ENCODE data around the gene C1orf226. TPM values are rescaled to one million over a fixed set of nuclear protein-coding genes. Genes with fewer than 3 reads are reported as not detected.

Gene C1orf226
- polyA plus RNA-seq, 3 donors = 15.1 to 32.9 (median 19.7) TPM

- no peak for DNase-seq (ENCODE audit: extremely low read depth in 1 of 11, low read depth in 9 of 11, low spot score in 4 of 11)
Measured at GRCh38 chr1:162380061-162380846, 1.3 kb upstream of the C1orf226 start.

GRCh38 chr1:162381941-162382750, 618 bp downstream of the C1orf226 start:
- DNase-seq (ENCODE audit: extremely low read depth in 1 of 11, low read depth in 9 of 11, low spot score in 4 of 11) = no peak

- no peak for DNase-seq (ENCODE audit: extremely low read depth in 1 of 11, low read depth in 9 of 11, low spot score in 4 of 11)
Measured at GRCh38 chr1:162383091-162383490, 1.6 kb downstream of the C1orf226 start.

GRCh38 chr1:162383516-162383915, 2.0 kb downstream of the C1orf226 start:
- DNase-seq (ENCODE audit: extremely low read depth in 1 of 11, low read depth in 9 of 11, low spot score in 4 of 11) = no peak

GRCh38 chr1:162384116-162384515, 2.6 kb downstream of the C1orf226 start:
- no peak for DNase-seq (ENCODE audit: extremely low read depth in 1 of 11, low read depth in 9 of 11, low spot score in 4 of 11)

GRCh38 chr1:162384601-162385279, 3.2 kb downstream of the C1orf226 start:
- DNase-seq (ENCODE audit: extremely low read depth in 1 of 11, low read depth in 9 of 11, low spot score in 4 of 11) = no peak

- DNase-seq (ENCODE audit: extremely low read depth in 1 of 11, low read depth in 9 of 11, low spot score in 4 of 11) = no peak
Measured at GRCh38 chr1:162385280-162385623, 3.7 kb downstream of the C1orf226 start.

- no peak for DNase-seq (ENCODE audit: extremely low read depth in 1 of 11, low read depth in 9 of 11, low spot score in 4 of 11)
Measured at GRCh38 chr1:162385702-162386101, 4.2 kb downstream of the C1orf226 start.

GRCh38 chr1:162386292-162387225, 5.0 kb downstream of the C1orf226 start:
- DNase-seq (ENCODE audit: extremely low read depth in 1 of 11, low read depth in 9 of 11, low spot score in 4 of 11) = no peak

- no peak for DNase-seq (ENCODE audit: extremely low read depth in 1 of 11, low read depth in 9 of 11, low spot score in 4 of 11)
Measured at GRCh38 chr1:162387226-162388082, 5.9 kb downstream of the C1orf226 start.

GRCh38 chr1:162388083-162388594, 6.6 kb downstream of the C1orf226 start:
- no peak for DNase-seq (ENCODE audit: extremely low read depth in 1 of 11, low read depth in 9 of 11, low spot score in 4 of 11)

- DNase-seq (ENCODE audit: extremely low read depth in 1 of 11, low read depth in 9 of 11, low spot score in 4 of 11) = no peak
Measured at GRCh38 chr1:162388615-162389014, 7.1 kb downstream of the C1orf226 start.

- DNase-seq (ENCODE audit: extremely low read depth in 1 of 11, low read depth in 9 of 11, low spot score in 4 of 11) = no peak
Measured at GRCh38 chr1:162389021-162389818, 7.7 kb downstream of the C1orf226 start.

GRCh38 chr1:162389971-162390370, 8.4 kb downstream of the C1orf226 start:
- DNase-seq (ENCODE audit: extremely low read depth in 1 of 11, low read depth in 9 of 11, low spot score in 4 of 11) = no peak

GRCh38 chr1:162390396-162391185, 9.1 kb downstream of the C1orf226 start:
- no peak for DNase-seq (ENCODE audit: extremely low read depth in 1 of 11, low read depth in 9 of 11, low spot score in 4 of 11)

All from renal cortex interstitium (tissue), 11 donors.